HG02840 (cell line): ENCODE measurements around the gene NINJ2.
A peak's percentile ranks its signal among the peaks of the same experiment; 100 is the strongest.
"Not testable (repeated sequence)": the region's sequence is repeated elsewhere in the genome, so short reads cannot be mapped to it uniquely, and the experiment has no call there.

Source experiments
- ATAC-seq: cut with Tn5 transposase; IDR thresholded peaks from one replicate; pipeline ENCODE4 v1.9.1; 2021; ENCODE audit warnings: mild to moderate bottlenecking, moderate library complexity, moderate number of reproducible peaks; ENCODE audit not compliant: unreplicated experiment, low FRiP score

Gene NINJ2, protein sequence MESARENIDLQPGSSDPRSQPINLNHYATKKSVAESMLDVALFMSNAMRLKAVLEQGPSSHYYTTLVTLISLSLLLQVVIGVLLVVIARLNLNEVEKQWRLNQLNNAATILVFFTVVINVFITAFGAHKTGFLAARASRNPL

DNA sequence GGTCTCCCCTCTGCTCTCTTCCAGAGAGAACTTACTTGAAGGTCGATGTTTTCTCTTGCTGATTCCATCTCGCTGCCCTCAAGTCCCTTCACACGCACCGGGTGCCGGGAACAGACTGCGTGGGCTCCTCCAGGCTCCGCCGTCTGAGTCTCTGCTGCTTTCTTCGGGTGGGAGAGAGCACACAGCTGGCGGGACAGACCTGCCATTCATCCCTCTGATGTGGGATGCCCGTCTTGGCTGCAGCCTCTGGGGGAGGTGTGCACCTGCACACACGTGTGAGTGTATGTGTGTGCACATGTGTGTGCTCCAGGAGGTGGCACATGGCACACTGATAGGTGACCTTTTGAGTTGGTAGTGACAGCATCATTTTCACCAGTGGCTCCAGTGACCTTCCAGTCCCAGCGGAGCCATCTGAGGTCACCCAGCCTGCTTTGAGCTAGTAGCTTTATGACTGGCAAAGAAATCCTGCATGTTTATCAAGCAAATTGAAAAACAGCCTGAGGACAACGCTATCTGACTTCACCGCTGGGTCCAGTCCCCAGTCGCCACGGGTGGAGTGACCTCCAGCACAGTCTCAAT, at the start of gene NINJ2:
TSS of gene NINJ2 (minus strand) at position 153 of the 579 bp plus-strand sequence. CDS start at position 68, 85 bp downstream.
- no peak for ATAC-seq

DNA sequence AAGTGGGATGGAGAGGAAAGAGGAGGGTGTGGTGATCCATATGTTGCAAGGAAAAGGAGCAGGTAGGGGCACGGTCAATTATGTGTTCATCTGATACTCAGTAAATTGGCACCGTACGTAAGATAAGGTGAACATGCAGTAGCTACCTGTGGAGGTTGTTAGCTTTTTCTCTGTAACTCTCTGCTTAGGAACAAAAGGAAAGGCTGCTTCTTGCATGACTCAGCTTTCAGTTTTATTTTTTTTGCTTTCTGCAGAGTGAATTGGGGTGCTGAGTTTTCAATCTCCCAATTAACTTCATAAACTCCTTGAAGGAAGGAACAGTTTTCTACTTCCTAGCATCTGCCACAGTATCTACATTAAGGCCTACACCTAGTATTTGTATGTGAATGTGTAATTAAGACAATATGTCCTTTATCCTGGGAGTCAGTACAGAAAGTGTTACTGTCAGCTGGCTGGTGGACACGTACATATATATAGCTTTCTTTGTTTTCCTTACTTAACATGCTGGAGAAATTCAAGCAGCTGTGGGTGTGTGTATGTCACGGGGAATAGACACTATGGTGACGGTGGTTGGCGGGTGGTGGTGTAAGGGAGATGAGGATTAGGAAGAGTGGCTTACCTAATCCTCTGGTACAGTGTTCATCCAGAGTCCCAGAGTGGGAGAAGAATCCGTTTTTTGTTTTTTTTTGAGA, 49.1 kb upstream of the NINJ2 start:
- no peak for ATAC-seq

DNA sequence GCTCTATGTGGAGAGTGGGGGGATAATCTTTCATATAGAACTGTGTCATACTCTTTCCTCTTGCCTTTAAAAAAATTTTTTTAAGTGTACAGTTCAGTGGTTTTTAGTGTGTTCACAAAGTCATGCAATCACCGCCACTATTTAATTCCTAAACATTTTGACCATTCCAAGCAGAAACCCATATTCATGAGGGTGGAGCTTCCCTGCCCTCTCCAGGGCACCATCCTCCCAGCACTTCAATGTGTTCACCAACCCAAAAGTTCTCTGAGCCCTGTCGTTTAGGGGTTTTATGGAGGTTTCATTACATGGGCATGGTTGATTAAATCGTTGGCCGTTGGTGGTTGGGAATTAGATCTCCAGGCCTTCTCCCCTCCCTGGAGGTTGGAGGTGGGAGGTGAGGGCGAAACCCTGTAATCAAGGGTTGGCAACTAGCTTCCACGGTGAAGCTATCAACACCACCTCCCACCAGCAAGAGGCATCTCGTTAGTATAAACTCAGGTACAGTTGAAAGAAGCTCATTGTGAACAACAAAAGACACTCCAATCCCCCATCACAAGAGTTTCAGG, 46.3 kb upstream of the NINJ2 start:
- no peak for ATAC-seq

DNA sequence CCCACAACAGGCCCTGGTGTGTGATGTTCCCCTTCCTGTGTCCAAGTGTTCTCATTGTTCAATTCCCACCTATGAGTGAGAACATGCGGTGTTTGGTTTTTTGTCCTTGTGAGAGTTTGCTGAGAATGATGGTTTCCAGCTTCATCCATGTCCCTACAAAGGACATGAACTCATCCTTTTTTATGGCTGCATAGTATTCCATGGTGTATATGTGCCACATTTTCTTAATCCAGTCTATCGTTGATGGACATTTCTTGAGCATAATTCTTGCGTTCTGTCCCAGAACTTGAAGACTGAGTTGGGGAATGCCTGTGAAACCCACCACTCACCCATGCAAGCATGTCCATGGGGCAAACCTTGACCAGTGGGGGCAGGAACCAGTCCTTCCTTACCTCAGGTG, 44.8 kb upstream of the NINJ2 start:
- not testable (repeated sequence) for ATAC-seq

DNA sequence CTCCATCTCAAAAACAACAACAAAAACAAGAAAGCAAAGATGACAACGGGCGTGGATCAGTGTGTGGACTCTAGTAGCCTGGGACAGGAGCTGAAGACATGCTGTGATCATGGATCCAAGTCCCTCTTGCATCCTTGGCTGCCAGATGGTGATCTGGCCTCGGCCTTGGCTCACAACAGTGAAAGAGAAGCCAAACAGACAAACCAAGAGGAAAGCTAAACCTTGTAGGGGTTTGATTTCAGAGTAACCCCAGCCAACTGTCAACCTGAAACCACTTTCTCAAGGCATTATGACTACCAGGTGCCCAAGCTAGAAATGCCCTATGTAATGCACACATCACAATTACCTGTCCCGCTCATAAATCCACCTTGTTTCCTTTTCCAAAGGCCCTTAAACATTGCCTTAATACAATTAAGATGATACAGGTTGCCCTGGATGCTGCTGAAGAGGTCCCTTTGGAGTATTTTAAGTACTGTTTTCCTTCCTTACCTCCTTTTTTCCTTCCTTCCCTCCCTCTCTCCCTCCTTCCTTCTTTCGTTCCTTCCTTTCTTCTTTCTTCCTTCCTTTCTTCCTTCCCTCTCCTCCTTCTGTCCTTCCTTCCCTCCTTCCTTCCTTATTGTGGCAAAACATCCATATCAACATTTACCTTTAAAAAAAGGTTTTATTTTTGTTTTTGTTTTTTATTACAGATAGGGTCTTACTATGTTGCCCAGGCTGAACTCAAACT, 41.4 kb upstream of the NINJ2 start:
- ATAC-seq: no peak

DNA sequence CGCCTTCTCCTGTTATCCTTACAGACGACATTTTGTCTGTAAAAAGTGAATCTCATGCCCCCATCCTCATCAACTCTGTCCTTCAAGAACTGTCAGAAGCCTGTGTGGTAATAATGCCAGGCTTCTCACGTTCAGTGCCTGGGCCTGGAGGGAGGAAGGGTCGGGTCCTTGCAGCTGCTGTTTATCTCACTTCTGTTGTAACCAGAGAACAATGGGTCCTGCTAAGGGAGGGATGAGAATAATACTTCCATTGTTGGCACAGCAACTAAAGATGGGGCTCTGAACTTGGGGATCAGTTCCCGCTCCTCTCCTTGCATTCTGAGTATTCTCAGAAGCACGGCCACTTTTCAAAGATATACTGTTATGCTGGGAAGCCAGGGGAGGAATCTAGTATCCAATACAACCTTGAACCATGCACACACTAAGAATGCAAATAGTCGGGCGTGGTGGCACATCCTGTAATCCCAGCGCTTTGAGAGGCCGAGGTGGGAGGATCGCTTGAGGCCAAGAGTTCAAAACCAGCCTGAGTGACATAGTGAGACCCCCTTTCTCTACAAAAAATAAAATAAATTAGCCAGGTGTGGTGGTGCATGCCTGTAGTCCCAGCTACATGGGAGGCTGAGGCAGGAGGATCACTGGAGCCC, 38.8 kb upstream of the NINJ2 start:
- ATAC-seq: no peak

DNA sequence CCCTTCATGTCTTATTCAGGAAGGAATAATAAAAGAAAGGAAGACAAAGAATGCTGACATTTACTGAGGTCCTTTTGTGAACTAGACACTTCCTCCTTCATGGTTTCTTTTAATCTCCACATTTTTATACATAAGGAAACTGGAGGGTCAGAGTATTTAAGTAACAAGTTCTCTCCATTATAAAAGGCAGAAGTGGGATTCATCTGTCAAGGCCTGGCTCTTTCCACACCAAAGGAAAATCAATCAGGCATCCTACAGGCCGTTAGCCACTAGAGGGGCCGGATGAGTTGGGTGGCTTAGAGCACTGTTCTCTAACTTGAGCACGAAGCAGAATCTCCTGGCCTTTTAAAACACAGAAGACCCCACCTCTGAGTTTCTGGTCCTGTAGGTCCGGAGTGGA, 36.8 kb upstream of the NINJ2 start:
- ATAC-seq: no peak

DNA sequence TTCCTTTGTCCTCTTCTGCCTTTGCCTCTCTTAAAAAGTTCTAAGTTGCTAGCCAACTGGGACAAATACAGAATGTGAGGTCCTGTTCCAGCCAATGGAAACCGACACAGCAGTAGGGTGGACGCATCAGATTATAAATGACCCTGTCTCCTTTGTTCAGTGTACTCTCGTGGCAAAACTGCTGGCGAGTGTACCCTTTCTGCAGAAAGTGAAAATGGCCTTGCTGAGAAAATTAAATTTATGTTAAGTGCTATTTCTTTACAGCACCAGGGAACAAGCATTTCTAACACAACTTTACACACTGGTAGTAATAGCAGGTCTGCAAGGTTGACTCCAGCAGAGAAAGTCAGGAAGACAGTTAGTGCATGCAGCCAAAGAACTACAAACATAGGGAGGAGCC, 35.0 kb upstream of the NINJ2 start:
- not testable (repeated sequence) for ATAC-seq

DNA sequence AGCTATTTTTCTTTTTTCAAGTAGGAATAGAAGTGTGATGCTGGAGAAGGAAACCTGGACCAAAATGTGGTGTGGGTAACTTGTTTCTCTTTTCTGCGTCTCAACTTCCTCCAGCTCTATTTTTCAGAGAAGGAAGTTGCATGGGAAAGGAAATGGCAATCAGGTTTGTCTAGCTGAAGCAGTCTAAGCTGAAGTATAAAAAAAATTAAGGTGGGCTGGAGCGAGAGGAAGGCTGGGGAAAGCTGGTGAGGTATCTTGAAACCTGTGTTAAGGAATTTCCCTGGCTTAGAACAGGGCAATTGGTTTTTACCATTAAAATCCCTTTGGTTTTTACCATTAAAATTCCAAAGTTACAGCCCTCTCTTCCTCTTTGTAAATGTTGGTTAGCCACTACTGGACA, 34.2 kb upstream of the NINJ2 start:
- ATAC-seq: no peak

DNA sequence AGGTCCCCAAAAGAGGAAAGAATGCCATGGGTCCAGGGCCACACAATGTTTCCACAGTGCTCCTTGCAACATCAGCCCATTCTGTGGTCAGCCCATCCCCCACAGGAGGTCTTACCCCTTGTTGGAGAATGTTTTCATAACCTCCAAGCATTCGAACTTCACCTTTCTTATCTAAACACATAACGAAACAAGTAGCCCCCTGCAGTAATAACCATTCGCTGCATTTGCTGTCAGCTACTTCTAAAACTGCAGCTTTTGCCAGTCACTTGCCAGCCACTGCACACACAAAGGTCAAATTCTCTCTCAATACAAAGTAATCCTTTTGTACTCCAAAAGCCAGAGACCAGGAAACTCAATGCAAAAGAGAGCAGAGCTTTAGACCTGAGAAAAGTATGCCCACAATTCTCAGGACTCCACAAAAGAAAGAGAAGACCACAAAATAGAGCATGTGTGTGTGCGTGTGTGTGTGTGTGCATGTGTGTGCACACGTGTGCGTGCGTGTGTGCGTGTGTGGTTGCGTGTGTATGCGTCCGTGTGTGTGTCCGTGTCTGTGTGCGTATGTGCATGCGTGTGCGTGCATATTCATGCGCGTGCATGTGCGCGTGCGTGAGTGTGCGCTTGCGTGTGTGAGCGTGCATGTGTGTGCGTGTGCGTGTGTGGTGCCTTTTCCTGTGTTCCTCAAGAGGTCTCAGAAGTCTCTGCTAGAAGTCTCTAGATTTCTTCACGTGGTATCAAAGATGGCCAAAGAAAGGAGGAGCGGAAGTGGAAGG, 31.7 kb upstream of the NINJ2 start:
- no peak for ATAC-seq

DNA sequence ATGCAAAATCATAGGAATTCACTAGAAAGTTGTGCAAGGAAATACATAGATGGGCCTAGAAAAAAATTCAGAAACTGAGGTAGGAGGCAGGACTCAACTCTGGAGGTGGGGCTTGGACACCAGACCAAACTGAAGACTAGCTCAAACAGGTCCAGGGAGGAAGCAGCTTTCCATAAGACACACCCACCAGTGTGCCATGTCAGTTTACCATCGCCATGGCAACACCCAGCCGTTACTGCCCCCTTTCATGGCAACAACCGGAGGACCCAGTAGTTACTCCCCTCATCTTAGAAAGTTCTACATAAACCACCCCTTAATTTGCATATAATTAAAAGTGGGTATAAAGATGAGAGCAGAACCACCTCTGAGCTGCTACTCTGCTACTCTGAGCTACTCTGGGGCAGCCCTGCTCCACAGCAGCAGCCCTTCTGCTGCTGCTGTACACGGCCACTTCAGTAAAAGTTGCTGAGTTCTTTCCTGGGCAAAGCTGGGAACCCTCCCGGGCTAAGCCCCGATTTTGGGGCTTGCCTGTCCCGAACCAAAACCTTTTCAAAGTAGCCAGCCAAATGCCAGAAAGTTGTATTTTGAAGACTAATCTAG, 30.8 kb upstream of the NINJ2 start:
- no peak for ATAC-seq

DNA sequence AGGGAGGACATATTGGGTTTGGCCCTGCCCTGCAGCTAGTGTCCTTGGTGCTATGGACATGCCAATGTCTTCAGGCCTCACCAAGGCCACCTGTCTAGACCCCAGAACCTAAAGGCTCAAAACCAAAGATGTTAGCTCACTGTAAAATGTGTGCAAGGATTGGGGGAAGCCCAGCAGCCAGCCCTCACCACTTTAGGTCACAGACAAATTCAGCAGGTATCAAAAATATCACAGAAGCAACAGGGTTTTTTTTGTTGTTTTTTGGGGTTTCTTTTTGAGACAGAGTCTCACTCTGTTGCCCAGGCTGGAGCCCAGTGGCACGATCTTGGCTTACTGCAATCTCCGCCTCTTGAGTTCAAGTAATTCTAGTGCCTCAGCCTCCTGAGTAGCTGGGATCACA, 29.0 kb upstream of the NINJ2 start:
- ATAC-seq: no peak

DNA sequence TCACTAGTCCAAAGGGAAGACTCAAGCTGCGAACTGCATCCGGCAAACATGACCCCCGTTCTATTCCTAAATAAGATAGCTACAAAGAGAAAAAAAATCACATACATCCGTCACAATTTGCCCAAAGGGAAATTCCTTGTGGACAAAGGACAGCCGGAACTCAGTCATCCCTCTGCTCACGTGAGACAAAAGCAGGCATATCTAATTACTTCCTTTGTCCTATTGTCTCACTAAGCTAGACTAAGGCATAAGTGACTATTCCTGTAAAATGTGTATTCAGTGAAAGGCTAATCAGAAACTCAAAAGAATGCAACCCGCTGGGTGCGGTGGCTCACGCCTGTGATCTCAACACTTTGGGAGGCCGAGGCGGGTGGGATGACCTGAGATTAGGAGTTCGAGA, 27.2 kb upstream of the NINJ2 start:
- no peak for ATAC-seq

DNA sequence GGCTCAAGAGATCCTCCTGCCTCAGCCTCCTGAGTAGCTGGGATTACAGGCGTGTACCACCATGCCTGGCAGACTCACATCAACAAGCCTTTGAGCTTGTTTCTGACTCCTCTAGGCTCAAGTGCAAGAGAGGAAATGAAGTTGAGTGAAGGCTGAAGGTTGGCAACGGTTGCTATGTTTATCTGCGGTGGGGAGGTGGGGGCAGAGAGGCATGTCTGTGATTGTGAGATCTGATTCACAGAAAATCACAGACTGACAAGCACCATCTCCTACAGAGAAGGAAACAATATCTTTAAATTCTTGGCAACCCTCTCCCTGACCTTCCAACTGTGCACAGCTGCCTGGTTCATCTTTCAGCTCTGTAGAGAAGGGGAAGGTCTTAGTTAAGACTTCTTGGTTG, 22.1 kb upstream of the NINJ2 start:
- ATAC-seq: peak; percentile 59

DNA sequence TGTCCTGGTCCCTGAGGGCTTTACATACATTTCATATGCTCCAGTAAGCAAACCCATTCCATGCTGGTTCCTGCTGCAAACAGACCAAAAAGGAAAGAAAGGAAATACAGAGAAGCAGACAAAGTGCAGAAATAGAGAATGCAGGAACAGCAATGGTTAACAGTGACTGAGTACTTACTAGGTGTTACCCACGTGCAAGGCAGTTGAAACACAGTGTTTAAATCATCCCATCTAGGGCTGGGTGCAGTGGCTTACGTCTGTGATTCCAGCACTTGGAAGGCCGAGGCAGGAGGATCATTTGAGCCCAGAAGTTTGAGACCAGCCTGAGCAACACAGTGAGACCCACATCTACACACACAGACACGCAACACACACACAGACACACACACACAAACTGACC, 21.2 kb upstream of the NINJ2 start:
- no peak for ATAC-seq

DNA sequence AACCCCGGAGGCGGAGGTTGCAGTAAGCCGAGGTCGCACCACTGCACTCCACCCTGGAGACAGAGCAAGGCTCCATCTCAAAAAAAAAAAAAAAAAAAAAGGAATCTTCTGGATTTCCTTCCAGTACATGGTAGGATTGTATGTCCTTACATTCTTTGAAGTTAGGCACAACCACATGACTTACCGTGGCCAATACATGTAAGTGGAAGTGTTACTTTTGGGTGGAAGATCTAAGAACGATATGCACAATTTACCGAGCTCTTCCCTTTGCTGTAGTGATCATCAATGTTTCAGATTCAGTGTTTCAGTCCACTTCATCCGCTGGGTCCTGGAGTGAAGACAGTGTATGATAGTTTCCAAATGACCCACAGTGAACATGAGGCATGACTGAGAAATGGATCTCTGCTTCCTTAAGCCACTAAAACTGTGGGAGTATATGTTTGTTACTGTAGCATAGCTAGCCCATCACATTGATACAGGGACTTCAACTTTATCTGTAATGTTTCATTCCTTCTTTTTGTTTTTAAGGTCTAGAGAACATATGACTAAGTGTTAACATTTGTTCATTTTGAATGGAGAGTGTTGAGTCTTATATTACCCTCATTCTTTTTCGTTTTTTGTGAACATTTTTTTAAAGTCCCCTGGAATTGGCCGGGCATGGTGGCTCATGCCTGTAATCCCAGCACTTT, 18.5 kb upstream of the NINJ2 start:
- ATAC-seq: no peak

DNA sequence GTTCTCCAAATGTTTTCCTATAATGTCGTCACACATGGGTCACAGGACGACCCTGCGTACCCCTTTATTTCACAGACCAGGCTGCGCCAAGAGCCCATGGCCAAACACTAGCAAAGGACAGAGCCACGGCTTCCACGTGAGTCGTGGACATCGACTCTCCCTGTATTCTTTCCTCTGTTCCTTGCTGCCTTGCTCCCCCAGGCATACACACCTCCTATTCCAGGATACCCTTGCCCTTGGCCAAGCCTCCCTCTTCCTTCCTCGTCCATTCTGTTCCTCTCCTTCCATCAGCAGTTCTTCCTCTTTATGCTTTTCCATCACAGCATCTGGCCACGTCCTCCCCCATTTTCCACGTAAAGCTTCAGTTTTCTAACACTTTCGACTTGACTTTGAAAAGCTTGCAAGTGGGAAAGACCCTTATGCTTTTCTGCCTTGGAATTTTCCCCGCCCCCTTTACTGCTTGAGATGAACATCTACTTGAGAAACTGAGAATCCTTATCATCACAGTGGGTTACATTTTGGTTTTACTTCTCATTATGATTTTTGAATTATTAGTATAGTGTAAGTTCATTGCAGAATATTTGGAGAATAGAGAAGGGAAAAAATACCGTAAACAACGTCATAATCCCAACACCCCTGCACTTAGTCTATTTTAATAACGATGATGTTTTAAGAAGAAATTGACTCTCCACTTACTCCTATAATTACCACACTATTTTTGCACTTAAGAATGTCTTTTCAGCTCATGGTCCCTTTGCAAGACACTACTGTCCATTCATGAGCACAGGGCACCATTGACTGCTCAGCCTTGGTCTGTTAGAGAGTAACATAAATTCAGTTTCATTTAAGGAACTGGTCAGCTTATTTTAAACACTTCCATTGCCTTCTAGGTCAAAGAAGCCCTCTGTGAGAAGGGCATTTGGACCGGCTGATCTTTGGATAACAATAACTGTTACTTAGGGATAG, 15.8 kb upstream of the NINJ2 start:
- ATAC-seq: no peak

DNA sequence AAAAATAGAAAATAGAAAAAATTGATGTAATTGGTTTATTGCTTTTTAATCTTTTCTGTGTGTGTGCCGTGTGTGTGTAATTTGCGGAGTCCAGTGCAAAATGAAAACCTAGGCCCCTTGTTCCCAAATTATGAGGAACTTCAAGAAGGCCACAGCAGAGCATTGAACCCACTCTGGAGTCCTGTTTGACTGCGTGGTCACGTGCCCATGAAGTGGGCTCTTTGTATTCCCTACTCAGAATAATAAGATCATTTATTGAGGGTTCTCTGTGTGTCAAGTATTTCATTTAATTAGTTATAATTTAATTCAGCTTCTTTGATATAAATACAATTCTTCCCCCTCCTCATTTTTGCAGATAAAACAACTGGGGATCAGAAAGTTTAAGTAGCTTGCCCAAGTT, 12.3 kb upstream of the NINJ2 start:
- ATAC-seq: no peak
